ENCODE measurements around the gene SLC1A3.

- TF ChIP-seq CTCF (IDR thresholded peaks at IDR 0.05) (no peak), POLR2A (IDR thresholded peaks at IDR 0.05) (no peak)
Observed at GRCh38 chr5:36664766-36665165, 58.4 kb downstream of the SLC1A3 start.

All from thyroid gland (tissue), 4 donors.